ENCODE data around the gene ZNF765.
"Not testable (repeated sequence)": the region's sequence is repeated elsewhere in the genome, so short reads cannot be mapped to it uniquely, and the experiment has no call there.

ZNF765 gene

GRCh38 chr19:53388904-53389303 lies 6.0 kb upstream of the ZNF765 start:
- Histone ChIP-seq H3K4me3 (ENCODE audit: low read depth in 1 of 2, low read length in 1 of 2) (no peak overlapping the region), H3K9me3 (peaks cover 21% of the 10 kb centered on the region), H3K27me3 (no peaks in the 10 kb centered on the region), H3K27ac (no peak overlapping the region), H3K36me3 (no peaks in the 10 kb centered on the region), H3K4me1 (ENCODE audit: control insufficient read depth in 1 of 2, insufficient read depth in 1 of 2, low read depth in 1 of 2, low read length in 1 of 2) (no peaks in the 10 kb centered on the region)
- TF ChIP-seq, protein P1, sequence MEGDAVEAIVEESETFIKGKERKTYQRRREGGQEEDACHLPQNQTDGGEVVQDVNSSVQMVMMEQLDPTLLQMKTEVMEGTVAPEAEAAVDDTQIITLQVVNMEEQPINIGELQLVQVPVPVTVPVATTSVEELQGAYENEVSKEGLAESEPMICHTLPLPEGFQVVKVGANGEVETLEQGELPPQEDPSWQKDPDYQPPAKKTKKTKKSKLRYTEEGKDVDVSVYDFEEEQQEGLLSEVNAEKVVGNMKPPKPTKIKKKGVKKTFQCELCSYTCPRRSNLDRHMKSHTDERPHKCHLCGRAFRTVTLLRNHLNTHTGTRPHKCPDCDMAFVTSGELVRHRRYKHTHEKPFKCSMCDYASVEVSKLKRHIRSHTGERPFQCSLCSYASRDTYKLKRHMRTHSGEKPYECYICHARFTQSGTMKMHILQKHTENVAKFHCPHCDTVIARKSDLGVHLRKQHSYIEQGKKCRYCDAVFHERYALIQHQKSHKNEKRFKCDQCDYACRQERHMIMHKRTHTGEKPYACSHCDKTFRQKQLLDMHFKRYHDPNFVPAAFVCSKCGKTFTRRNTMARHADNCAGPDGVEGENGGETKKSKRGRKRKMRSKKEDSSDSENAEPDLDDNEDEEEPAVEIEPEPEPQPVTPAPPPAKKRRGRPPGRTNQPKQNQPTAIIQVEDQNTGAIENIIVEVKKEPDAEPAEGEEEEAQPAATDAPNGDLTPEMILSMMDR (IDR thresholded peaks at IDR 0.05) = no peak

- no peak overlapping the region for H3K4me3 ChIP-seq (ENCODE audit: low read depth in 1 of 2, low read length in 1 of 2)
Measured at GRCh38 chr19:53389571-53389970, 5.4 kb upstream of the ZNF765 start.

GRCh38 chr19:53389978-53390377 lies 5.0 kb upstream of the ZNF765 start:
- TF ChIP-seq, protein P1 (IDR thresholded peaks at IDR 0.05) = no peak
- Histone ChIP-seq H3K27me3 (no peaks in the 10 kb centered on the region), H3K4me3 (ENCODE audit: low read depth in 1 of 2, low read length in 1 of 2) (no peak overlapping the region), H3K4me1 (ENCODE audit: control insufficient read depth in 1 of 2, insufficient read depth in 1 of 2, low read depth in 1 of 2, low read length in 1 of 2) (peaks cover 5 to 6% of the 10 kb centered on the region in 2 experiments), H3K27ac (no peak overlapping the region), H3K9me3 (peaks cover 18% of the 10 kb centered on the region), H3K36me3 (no peaks in the 10 kb centered on the region)

More at GRCh38 chr19:53389571-53389970, 5.4 kb upstream of the ZNF765 start:
- no peak overlapping the region for H3K27ac ChIP-seq
- H3K27me3 ChIP-seq = no peaks in the 10 kb centered on the region
- peaks cover 3 to 4% of the 10 kb centered on the region in 2 experiments for H3K4me1 ChIP-seq (ENCODE audit: control insufficient read depth in 1 of 2, insufficient read depth in 1 of 2, low read depth in 1 of 2, low read length in 1 of 2)
- TF ChIP-seq, protein P1 (IDR thresholded peaks at IDR 0.05) = no peak
- no peaks in the 10 kb centered on the region for H3K36me3 ChIP-seq
- H3K9me3 ChIP-seq = peaks cover 18% of the 10 kb centered on the region

DNA sequence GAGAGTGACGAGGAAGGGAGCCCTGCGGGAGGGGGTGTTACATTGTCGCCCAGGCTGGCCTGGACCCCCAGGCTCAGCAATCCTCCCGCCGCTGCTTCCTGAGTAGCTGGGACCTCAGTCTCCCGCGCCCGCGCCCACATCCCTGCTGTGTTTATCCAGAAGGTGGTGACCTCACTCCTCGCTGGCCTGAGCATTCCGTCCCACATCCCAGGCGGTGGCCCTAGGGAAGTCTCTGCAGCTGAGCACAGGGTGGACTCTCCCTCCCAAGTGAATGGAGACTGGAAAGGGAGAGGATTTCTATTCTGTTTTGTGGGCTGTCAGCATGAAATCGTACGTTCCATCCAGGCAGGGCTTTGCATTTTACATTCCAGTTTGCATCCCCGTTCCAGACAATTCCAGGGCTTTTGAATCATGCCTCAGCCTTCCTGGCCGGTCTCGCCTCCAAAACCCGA lies 401 bp upstream of the ZNF765 start:
- Histone ChIP-seq H3K9me3 (peaks cover 12% of the 10 kb centered on the region), H3K36me3 (peaks cover 13% of the 10 kb centered on the region), H3K4me3 (ENCODE audit: low read depth in 1 of 2, low read length in 1 of 2) (peak overlapping the region; percentile 86 to 92), H3K4me1 (ENCODE audit: control insufficient read depth in 1 of 2, insufficient read depth in 1 of 2, low read depth in 1 of 2, low read length in 1 of 2) (peaks cover 10 to 18% of the 10 kb centered on the region in 2 experiments), H3K27me3 (no peaks in the 10 kb centered on the region), H3K27ac (no peak overlapping the region)
- TF ChIP-seq, protein P1 (IDR thresholded peaks at IDR 0.05) = no peak

GRCh38 chr19:53395840-53396524 lies 1.0 kb downstream of the ZNF765 start:
- not testable (repeated sequence) for H3K27me3 ChIP-seq, H3K9me3 ChIP-seq
- H3K36me3 ChIP-seq = peaks cover 20% of the 10 kb centered on the region
- peak overlapping the region; percentile 86 to 92 for H3K4me3 ChIP-seq (ENCODE audit: low read depth in 1 of 2, low read length in 1 of 2)
- H3K27ac ChIP-seq = peak overlapping the region; percentile 57
- H3K4me1 ChIP-seq (ENCODE audit: control insufficient read depth in 1 of 2, insufficient read depth in 1 of 2, low read depth in 1 of 2, low read length in 1 of 2) = peaks cover 10 to 18% of the 10 kb centered on the region in 2 experiments

DNA sequence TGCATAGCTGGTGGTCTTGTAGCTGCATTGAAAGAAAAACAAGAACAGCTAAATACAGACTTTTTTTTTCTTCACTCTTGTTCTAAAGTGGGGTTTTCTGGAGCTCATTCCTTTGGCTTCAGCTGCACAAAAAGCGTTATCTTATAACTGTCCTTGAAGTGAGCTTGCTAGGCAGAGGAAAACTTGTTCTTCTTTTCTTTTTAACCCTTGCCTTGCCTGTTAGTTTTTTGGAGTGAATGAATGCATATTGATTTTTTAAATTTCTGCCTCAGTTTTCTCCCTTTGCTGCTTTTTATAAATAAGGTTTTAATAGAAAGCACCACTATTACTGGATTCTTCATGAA lies 1.5 kb downstream of the ZNF765 start:
- TF ChIP-seq, protein P1 (IDR thresholded peaks at IDR 0.05) = no peak
- Histone ChIP-seq H3K27me3 (no peaks in the 10 kb centered on the region), H3K36me3 (peaks cover 20% of the 10 kb centered on the region), H3K4me3 (ENCODE audit: low read depth in 1 of 2, low read length in 1 of 2) (no peak overlapping the region), H3K9me3 (peaks cover 4% of the 10 kb centered on the region), H3K27ac (no peak overlapping the region), H3K4me1 (ENCODE audit: control insufficient read depth in 1 of 2, insufficient read depth in 1 of 2, low read depth in 1 of 2, low read length in 1 of 2) (peaks cover 10 to 18% of the 10 kb centered on the region in 2 experiments)

DNA sequence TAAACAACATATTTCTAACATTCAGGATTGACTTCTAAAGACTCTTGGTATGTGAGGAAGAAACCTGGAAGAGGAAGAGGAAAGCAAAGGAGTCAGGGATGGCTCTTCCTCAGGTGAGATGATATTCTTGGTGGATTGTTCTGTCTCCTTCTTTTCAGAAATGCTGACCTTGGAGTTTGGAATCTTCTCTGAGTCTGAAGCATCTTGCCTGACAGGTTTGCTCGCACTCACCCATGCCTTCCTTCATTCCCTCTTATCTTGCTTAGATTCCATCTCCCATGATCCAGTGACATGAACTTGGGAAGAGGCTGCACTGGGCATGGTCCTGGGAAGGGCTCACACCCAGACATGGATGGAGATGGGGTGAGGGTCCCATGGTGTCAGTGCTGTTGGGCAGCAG lies 3.0 kb downstream of the ZNF765 start:
- H3K9me3 ChIP-seq; H3K27me3 ChIP-seq; H3K4me3 ChIP-seq (ENCODE audit: low read depth in 1 of 2, low read length in 1 of 2); H3K27ac ChIP-seq: not testable (repeated sequence)
- peaks cover 28% of the 10 kb centered on the region for H3K36me3 ChIP-seq
- peaks cover 10 to 18% of the 10 kb centered on the region in 2 experiments for H3K4me1 ChIP-seq (ENCODE audit: control insufficient read depth in 1 of 2, insufficient read depth in 1 of 2, low read depth in 1 of 2, low read length in 1 of 2)

All from neutrophil (primary cell).